ENCODE results near the gene TSC1.

DNA sequence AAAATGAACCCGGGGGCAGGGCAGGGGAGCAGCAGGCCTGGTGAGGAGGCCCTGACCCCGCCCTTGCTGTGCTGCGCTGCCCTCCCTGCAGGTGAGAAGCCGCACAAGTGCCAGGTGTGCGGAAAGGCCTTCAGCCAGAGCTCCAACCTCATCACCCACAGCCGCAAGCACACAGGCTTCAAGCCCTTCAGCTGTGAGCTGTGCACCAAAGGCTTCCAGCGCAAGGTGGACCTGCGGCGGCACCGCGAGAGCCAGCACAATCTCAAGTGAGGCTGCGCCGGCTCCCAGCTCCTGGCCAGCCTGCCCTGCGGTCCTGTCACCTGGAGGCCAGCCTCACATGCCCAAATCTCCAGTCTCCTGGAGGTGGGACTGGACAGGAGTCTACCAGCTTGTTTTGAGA is 46.4 kb upstream of the TSC1 start:
- no peak for TF ChIP-seq CTCF (IDR thresholded peaks at IDR 0.05)
- no peak for TF ChIP-seq EZH2 (IDR thresholded peaks at IDR 0.05)
- TF ChIP-seq EZH2phosphoT487 (IDR thresholded peaks at IDR 0.05), result no peak

All from neural progenitor cell (in vitro differentiated cells).